AG09309 (cell line): ENCODE measurements around the gene PRPF18.

Experiments used
- DNase-seq: peaks from one replicate; pipeline ENCODE4 v3.0.0-alpha.2; 2010; ENCODE audit warnings: low read depth
- H3K4me3 ChIP-seq: 2 replicates; pipeline ENCODE4 v1.5.1; 2011; ENCODE audit warnings: mild to moderate bottlenecking, low read depth, low read length, moderate library complexity; ENCODE audit not compliant: control insufficient read depth
- TF ChIP-seq, protein P1 (sequence below): IDR thresholded peaks from 2 replicates; pipeline ENCODE4 v1.5.1; 2011; ENCODE audit warnings: mild to moderate bottlenecking, low read depth, low read length, inconsistent platforms; ENCODE audit not compliant: insufficient read depth, control insufficient read depth; ENCODE audit errors: missing control alignments

PRPF18 gene

DNA sequence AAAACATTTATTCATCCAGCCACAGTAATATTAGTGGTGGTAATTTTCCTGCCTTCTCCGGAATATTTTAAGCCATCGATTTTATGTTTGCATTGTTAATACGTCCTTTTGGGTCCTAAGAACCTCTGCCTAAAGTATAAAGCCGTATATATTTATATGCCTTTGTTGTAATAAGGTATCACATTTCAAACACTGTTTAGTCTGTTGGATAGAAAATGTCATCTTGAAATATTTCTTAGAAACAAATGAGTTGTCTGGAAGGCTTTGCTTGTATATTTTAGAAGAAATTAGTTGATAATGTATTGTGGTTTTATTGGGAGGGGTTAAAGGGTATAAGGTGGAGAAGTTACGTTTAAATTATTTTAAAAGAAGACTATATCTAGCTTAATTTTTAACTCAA lies 11.1 kb downstream of the PRPF18 start:
- TF ChIP-seq, protein P1, sequence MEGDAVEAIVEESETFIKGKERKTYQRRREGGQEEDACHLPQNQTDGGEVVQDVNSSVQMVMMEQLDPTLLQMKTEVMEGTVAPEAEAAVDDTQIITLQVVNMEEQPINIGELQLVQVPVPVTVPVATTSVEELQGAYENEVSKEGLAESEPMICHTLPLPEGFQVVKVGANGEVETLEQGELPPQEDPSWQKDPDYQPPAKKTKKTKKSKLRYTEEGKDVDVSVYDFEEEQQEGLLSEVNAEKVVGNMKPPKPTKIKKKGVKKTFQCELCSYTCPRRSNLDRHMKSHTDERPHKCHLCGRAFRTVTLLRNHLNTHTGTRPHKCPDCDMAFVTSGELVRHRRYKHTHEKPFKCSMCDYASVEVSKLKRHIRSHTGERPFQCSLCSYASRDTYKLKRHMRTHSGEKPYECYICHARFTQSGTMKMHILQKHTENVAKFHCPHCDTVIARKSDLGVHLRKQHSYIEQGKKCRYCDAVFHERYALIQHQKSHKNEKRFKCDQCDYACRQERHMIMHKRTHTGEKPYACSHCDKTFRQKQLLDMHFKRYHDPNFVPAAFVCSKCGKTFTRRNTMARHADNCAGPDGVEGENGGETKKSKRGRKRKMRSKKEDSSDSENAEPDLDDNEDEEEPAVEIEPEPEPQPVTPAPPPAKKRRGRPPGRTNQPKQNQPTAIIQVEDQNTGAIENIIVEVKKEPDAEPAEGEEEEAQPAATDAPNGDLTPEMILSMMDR: no peak

DNA sequence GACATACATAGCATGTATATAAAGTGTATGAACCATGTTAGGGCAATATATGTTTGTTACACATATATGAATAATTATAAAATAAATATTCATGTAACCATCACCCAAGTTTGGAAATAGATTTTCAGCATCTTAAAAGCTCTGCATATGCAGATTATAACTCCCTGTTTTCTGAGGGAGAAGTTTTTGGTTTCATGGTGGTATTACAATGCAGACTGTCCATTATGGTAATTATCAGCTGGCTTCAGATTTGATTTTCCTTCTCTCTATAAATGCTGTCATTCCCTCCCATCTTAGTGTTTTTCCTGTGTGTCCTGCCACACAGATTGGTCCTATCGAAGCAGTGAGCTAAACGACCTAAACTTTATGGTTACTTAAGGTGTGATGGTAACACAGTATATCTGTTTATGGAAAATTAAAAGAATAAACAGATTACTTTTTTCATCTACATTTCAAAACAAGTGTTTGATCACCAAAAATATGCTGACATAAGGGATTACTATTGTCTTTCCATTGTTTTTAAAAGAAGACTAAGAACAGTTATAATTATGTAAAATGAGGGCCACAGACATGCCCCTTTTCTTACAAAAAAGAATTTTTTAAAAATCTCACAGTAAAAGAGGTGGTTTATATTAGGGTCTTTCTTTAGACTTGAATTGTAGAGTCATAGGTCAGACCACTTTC lies 17.7 kb downstream of the PRPF18 start:
- TF ChIP-seq, protein P1: no peak
- no peak for DNase-seq
- no peak overlapping the region for H3K4me3 ChIP-seq

More for the DNA sequence above, 11.1 kb downstream of the PRPF18 start:
- DNase-seq: no peak
- H3K4me3 ChIP-seq: no peak overlapping the region

DNA sequence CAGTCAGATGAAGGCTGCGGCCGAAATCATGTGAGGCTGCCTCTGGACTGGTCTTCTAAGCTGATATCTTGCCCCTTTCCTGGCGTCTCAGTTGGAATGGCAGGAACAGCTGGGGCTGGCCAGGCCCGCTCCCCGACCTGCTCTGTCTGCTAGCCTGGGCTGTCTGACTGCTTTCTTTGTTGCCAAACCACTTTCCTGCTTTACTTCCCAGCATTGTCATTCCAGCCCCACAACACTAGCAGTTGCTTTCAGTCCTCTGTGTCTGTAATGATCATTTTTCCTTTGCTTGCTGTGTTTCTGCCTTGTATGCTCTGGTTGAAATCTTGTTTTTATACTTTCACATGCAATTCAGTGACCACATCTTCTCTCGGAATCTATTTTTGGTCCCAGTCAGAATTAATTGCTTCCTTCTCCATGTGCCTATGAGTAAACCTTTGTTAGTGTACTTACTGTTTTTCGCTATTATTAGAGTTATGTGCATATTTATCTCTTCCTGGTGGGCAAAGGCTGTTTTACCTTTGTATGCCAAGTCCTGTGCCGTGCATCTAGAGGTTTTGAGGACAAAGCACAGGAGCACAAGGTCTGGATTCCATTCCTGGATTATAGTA lies 21.6 kb downstream of the PRPF18 start:
- TF ChIP-seq, protein P1: no peak
- H3K4me3 ChIP-seq: no peak overlapping the region
- no peak for DNase-seq

DNA sequence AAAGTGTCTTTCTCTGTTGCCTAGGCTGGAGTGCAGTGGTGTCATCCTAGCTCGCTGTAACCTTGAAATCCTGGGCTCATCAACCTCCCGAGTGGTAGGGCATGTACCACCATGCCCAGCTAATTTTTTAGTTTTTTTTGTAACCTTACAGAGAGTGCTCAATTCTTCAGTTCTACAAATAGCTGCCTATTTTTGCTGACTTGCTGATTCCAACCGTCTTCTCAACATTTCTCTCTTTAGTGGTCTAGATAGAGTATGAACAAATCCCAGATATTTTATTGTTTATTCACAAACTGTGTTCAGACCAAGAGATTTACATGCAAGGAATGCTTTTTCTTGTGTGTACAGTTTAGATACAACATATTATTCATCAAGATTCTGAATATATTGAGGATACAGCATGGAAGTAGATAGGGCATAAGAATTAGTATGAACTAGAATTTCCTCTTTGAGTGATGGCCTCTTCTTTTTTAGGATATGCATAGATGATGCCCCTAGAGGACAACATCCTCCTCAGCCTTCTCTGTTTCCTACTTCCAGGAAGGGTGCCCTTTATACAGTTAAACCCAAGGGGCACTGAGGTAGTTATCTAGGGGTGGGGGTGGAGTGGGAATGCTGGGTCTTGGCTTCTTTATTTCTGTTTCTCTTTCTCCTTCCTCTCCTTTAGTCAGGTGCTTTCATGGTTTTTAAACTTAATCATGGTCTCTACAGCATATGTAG lies 26.0 kb downstream of the PRPF18 start:
- no peak overlapping the region for H3K4me3 ChIP-seq
- TF ChIP-seq, protein P1: no peak
- DNase-seq: no peak

DNA sequence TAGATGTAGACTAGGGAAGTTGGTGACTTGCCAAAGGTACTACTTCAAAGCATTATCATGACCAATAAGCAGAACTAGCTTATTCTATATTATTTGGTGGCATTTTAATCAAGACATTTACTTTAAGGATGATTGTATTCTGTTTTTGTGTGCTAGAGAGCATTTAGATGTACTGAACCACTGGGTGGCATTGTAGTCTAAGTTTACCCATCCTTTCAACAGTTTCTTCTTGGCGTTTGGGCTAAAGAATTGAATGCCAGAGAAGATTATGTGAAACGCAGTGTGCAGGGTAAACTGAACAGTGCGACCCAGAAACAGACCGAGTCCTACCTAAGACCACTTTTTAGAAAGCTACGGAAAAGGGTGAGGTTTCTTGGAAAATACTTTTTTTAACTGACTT lies 26.8 kb downstream of the PRPF18 start:
- peak; percentile 4 for DNase-seq
- H3K4me3 ChIP-seq: no peak overlapping the region
- TF ChIP-seq, protein P1: peak; percentile 41

DNA sequence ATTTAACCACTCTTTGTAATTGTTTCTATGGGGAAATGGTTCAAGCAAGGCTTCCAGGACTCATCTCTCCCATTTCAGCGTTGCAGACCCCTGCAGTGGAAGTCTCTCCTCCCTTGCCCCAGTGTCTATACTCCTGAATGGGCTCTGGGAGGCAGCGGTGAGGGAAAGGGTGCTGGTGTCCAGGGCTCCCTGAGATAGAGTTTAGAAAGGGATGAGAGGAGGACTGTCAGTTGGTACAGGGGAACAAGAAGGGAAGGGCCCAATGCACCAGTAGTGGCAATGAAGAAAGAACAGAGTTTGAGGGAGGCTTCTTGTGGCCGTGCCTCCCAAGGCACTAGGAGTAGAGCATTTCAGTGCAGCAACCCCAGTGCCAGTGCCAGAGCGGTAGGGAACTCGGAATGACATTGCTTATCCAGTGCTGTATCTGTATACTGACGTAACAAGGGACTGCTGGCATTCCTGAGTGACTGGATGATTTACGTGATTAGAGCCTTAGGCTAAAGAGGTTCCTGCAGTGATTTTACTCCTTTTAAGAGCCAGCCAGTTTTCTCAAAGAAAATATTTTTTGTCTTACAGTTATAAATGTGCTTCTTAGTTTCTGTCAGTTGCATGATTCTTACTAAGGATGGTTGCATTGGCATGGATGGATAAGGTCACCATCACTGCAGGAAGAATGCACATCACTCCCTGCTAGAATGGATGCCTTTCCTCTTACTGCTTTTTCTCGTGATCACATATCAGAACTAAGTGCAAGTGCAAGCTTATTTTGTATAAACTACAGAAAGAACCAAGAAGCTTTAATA lies 28.0 kb downstream of the PRPF18 start:
- no peak overlapping the region for H3K4me3 ChIP-seq
- peak; percentile 24 for DNase-seq
- TF ChIP-seq, protein P1: no peak
